HG03095 (cell line): ENCODE results near the gene EGFL8.

Experiments used
- ATAC-seq: cut with Tn5 transposase; IDR thresholded peaks from one replicate; pipeline ENCODE4 v1.9.1; 2021; ENCODE audit warnings: moderate library complexity; ENCODE audit not compliant: unreplicated experiment

Gene EGFL8

DNA sequence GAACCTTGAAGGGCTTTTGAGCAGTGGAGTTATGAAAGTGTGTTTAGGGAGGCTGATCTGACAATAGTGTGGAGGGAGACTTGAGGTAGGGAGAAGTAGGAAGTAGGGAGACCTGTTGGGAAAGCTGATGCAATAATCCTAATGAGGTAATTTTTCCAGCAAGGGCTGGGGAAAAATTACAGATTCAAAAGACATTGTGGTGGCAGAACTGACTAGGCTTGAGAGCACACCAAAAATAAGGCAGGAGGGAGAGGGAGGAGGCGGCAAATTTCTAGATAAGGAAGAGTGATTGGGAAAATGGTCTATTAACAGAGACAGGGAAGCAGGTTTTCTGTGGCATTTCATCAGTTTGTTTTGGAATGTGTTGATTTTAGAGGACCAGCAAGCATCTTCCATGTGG is 18.1 kb upstream of the EGFL8 start:
- ATAC-seq: no peak

GRCh38 chr6:32146687-32147086 is 17.7 kb upstream of the EGFL8 start:
- no peak for ATAC-seq

DNA sequence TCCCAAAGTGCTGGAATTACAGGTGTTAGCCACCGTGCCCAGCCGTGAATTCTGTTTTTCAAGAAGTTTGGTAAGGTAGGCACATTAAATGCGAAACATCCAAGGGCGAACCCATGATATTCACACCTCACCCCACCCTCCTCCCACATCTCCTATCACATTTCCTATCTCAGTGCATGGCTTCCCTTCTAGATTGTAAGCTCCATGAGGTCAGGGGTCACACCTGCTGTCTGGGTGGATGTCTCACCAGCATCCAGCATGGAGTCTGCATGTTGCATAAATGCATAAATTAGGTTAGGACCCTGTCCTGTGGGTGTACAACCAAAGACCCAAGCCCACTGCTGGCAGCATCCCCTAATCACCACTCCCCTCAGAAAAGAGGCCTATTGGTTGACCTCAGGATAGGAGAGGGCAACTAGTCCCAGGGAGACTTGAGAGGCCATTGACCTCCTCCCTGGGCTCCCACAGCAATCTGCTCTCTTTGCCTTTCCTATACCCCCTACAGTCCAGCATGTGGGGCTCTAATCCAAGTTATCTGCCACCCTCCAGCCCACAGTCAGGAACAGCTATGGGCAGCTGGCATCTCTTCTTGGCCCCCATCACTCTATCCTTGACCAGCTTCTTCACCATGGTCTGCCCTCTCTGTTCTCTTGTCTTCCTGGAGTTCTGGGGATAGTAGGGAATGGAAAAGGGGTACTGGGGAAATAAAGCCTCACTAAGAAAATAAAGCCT is 16.8 kb upstream of the EGFL8 start:
- ATAC-seq: no peak

DNA sequence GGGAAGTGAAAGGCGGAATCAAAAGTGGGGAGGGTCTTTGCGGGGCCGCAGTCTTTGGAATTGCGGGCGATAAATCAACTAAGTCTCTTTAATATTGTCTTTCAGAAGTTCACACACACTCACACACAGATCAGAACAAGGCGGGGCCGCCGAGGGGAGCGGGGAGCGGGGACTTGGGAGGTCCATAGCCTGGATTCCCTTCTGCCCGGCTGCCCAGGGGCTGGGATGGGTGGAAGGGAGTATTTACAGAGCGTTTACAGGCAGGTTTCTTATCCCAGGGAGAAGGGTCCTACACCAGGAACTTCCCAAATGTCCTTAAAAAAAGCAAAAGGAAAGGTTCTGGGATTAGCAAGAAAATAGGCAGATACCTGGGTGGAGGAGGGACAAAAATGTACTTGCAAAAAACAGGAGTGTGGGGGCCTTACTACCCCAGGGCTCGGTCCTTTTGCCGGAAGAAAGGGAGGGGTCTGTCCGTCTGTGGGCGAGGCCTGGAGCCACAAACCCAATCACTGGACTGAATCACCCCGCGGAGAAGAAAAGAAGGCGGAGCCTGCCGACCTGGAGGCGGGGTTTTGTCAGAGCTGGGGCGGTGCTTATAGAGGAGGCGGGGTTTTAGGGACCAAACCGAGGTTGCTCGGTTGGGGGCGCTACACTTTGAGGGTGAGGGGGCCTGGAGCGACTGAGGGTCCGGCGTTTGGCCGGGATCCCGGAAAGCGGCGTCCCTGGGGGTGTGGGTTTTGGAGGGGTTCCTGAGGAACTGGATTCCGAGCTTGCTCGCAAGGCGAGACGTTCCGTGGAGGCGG is 15.9 kb upstream of the EGFL8 start:
- no peak for ATAC-seq

DNA sequence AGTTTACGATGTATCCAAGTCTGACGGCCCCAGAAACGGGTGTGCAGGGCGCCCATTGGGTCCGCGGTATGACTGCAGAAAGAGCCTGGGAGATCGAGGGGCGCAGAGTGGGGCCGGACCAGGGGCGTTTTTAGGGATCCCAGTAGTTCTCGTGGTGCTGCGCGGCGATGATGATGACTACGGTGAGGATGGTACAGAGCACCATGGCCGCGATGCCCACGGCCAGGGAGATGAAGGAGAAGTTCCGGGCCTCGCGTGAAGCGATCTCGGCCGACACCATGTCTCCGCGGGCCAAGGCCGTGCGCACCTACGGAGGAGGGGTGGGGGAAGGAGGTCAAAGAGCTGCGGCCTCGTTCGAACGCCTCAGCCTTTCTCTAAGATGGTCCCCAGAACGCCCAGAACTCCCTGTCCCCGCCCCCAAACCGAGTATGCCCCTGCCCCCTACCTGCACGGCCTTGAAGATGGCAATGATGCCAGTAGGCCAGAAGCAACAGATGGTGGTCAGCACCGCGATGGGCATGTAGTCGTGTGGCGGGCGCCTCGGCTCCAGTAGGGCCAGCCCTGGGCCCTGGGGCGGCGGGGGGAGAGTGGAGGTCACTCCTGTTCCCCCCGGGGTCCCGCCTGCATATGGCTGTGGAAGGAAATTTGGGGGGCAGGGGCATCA is 15.2 kb upstream of the EGFL8 start:
- ATAC-seq: no peak

- ATAC-seq: no peak
Observed at GRCh38 chr6:32149932-32150870, 14.2 kb upstream of the EGFL8 start.

GRCh38 chr6:32151181-32151862 is 13.1 kb upstream of the EGFL8 start:
- no peak for ATAC-seq

DNA sequence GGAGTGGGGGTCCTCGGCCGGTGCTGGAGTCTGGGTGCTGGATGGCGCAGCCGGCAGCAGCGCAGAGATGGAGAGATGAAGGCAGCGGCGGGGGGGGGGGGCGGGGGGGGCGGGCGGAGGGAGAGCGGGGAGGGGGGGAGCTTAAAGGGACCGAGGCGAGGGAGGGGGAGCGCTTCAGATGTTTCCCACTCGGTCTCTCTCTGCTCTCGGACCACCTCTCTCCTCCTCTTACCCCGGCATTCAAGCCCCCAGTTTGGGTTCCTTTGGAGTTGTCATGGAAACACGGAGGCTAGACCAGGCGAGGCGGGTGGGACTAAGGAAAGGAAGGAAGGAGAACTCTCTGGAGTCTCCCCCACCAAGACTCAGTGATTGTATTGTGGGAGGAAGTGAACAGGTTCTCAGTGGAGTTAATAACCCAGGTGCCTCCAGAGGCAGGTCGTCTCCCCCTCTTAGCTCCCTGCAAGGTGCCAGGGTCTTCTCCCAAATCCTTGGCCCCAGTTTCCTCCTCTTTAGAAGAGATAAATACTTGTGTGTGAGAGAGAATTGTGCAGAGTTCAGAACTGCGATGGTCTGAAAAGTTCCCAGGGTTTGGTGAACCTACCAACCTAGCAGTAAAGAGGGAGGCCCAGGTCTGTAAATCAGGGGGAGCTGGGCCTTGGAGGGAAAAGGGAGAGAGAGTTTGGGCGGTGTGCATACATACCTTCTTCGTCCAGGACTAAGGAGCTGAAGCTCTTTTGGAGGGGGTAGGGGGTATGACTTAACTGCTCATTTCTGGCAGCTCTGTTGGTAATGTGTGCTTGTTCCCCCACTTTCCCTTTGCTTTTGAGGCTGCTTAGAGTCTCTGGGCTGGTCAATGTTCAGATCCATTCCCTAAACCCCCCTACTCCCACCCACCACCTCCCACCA is 12.3 kb upstream of the EGFL8 start, which contains the start of gene PRRT1:
TSS of gene PRRT1 (minus strand) at position 77 of the 906 bp plus-strand sequence. CDS start 112 bp downstream, outside the sequence.
- ATAC-seq: no peak

DNA sequence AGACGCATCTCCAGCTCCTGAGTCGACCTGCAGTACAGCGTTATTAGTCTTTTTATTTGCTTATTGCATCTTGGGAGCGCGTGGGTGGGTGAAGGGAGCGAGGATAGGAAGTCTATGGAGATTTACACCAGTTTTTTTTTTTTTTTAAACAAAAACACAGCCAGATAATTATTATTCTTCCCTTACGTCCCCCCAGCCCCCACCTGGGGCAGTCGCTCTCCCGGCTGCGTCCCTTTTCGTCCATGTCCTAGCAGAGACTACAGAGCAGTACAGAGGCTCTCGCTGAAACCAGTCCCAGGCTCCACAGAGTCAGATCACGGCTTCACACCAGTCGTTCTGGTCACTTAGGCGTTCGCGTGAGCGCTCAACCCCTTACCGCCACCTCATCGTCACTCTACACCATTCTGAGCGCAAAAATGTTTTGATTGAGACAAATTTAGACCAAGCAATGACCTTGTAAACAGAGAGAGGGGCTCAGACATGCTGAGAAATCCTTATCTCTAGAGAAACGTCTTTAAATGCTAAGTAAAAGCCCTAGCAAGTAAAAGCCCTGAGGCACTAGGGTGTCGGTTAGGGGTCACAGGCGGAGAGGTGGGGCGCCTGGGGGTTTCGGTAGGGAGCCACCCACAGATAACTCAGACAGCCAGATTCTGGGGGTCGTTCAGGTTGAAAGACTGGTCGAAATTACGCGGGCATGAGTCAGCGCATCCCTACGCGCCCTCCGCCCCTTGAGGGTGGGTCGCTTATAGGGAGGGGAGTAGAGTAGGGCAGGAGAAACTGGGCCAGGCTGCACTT is 11.4 kb upstream of the EGFL8 start:
- ATAC-seq: no peak

DNA sequence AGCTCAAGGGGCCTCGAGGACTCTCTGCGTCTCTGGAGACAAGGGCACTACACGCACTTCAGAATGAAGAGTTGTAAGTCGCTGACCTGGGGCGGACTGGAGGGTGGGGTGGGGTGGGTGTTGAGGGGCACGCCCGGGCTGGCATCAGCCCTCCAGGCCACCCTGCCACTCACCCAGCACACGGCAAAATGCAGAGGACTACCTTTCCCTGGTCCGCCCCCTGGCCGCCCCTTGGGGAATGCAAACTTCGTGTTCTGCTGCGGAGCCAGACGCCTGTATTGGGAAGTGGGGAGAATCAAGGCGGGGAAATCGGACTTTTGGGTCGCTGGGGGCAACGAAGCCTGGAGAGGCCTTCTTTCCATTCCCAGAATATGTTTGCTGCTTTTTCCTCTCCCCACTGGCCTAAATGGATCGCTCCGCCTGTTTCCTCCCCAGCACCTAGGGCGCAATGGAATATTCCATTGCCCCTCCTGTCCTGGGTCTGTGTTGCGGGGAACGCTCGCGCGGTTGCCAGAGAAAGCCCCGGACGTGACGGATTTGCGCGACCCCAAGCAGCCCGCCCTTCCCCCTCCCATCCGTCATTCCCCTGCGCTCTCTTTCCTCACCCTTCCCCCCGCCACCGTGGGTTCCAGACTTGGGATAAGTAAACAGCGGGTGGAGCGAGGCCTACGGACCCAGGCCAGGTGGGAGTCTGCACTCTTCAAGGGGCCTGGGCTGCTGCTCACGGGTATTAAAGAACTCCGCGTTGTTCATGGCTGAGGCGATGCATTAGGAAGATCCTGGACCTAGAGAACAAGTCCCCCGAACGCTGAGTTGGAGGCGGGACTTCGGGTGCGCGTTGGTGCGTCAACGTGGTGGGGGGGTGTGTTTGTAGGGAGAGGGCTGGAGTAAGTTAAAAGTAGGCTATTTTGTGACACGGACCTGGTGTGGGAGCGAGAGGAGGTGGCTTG is 10.6 kb upstream of the EGFL8 start, which contains the start of gene PPT2:
TSS of gene PPT2 (plus strand) at position 578 of the 950 bp plus-strand sequence. CDS start 454 bp downstream, outside the sequence.
- ATAC-seq: no peak

GRCh38 chr6:32154514-32155161 is 9.8 kb upstream of the EGFL8 start:
- ATAC-seq: no peak

GRCh38 chr6:32156891-32157290 is 7.5 kb upstream of the EGFL8 start:
- ATAC-seq: no peak

- no peak for ATAC-seq
Observed at GRCh38 chr6:32158052-32158451, 6.3 kb upstream of the EGFL8 start.

GRCh38 chr6:32163559-32164258 is 686 bp upstream of the EGFL8 start:
- ATAC-seq: no peak

- ATAC-seq: no peak
Observed at GRCh38 chr6:32166411-32167061, 2.1 kb downstream of the EGFL8 start.
